Neuronal stem cell (in vitro differentiated cells): ENCODE results near the gene MAML1.
"Not testable (repeated sequence)": the region's sequence is repeated elsewhere in the genome, so short reads cannot be mapped to it uniquely, and the experiment has no call there.

Experiments
- DNase-seq: peaks from one replicate; pipeline ENCODE4 v3.0.0-alpha.2; 2013; ENCODE audit warnings: low spot score
- H2AFZ ChIP-seq: one replicate; pipeline ENCODE4 v1.6.1; 2013; ENCODE audit warnings: mild to moderate bottlenecking, low read length, inconsistent platforms
- H2AK5ac ChIP-seq: 2 replicates; pipeline ENCODE4 v1.6.1; 2013; ENCODE audit warnings: low read depth, mild to moderate bottlenecking, inconsistent platforms, low read length, moderate library complexity, mixed read lengths
- H2BK120ac ChIP-seq: 2 replicates; pipeline ENCODE4 v1.6.1; 2013; ENCODE audit warnings: low read depth, mild to moderate bottlenecking, inconsistent platforms, low read length, moderate library complexity, mixed read lengths
- H2BK12ac ChIP-seq: one replicate; pipeline ENCODE4 v1.6.1; 2013; ENCODE audit warnings: low read length, inconsistent platforms
- H2BK15ac ChIP-seq: 2 replicates; pipeline ENCODE4 v1.6.1; 2013; ENCODE audit warnings: mild to moderate bottlenecking, low read length, inconsistent platforms, mixed read lengths
- H2BK5ac ChIP-seq: one replicate; pipeline ENCODE4 v1.6.1; 2013; ENCODE audit warnings: inconsistent platforms, mild to moderate bottlenecking, low read length, moderate library complexity
- H3K14ac ChIP-seq: one replicate; pipeline ENCODE4 v1.6.1; 2013; ENCODE audit warnings: low read length, inconsistent platforms
- H3K18ac ChIP-seq: 2 replicates; pipeline ENCODE4 v1.6.1; 2013; ENCODE audit warnings: low read length, inconsistent platforms
- H3K23ac ChIP-seq: 2 replicates; pipeline ENCODE4 v1.6.1; 2013; ENCODE audit warnings: low read depth, mild to moderate bottlenecking, mixed read lengths, low read length, inconsistent platforms; ENCODE audit not compliant: poor library complexity
- H3K27ac ChIP-seq: replicated peaks from 3 replicates; pipeline ENCODE4 v1.5.1; 2013; ENCODE audit warnings: low read length, inconsistent platforms
- H3K27me3 ChIP-seq, 3 experiments: 2 replicates each; pipeline ENCODE4 v1.6.1; 2013; ENCODE audit warnings: low read length in 3 of 3, mild to moderate bottlenecking in 2 of 3, inconsistent platforms in 1 of 3, low read depth in 1 of 3, mixed read lengths in 1 of 3, moderate library complexity in 1 of 3; ENCODE audit not compliant: control insufficient read depth in 3 of 3, insufficient read depth in 3 of 3
- H3K36me3 ChIP-seq, 2 donors: replicated peaks in 1 of 2; 2 replicates each; pipeline ENCODE4 v1.6.1; 2013; ENCODE audit warnings: low read length in 2 of 2; ENCODE audit not compliant: control insufficient read depth in 2 of 2, insufficient read depth in 2 of 2
- H3K4ac ChIP-seq: 2 replicates; pipeline ENCODE4 v1.6.1; 2013; ENCODE audit warnings: inconsistent platforms, mild to moderate bottlenecking, low read length, moderate library complexity
- H3K4me1 ChIP-seq, 2 donors: 1 replicate in 1 of 2; 2 replicates in 1 of 2; pipeline ENCODE4 v1.6.1; 2013; ENCODE audit warnings: low read length in 2 of 2, low read depth in 1 of 2; ENCODE audit not compliant: control insufficient read depth in 2 of 2, insufficient read depth in 1 of 2
- H3K4me2 ChIP-seq: one replicate; pipeline ENCODE4 v1.6.1; 2013; ENCODE audit warnings: mild to moderate bottlenecking, low read length, inconsistent platforms; ENCODE audit not compliant: insufficient read depth, poor library complexity, severe bottlenecking
- H3K4me3 ChIP-seq, 2 donors: 2 replicates each; pipeline ENCODE4 v1.5.1; 2013; ENCODE audit warnings: low read length in 2 of 2, mild to moderate bottlenecking in 2 of 2, inconsistent platforms in 1 of 2, moderate library complexity in 1 of 2
- H3K79me1 ChIP-seq: one replicate; pipeline ENCODE4 v1.6.1; 2013; ENCODE audit warnings: low read depth, mild to moderate bottlenecking, inconsistent platforms, low read length, moderate library complexity
- H3K9ac ChIP-seq: one replicate; pipeline ENCODE4 v1.6.1; 2013; ENCODE audit warnings: mild to moderate bottlenecking, low read depth, low read length, inconsistent platforms; ENCODE audit not compliant: poor library complexity
- H3K9me3 ChIP-seq, 2 donors: replicated peaks in 1 of 2; 2 replicates each; pipeline versions ENCODE3 to v1.6.1; 2013; ENCODE audit warnings: low read length in 2 of 2, mild to moderate bottlenecking in 2 of 2, inconsistent platforms in 1 of 2, low read depth in 1 of 2, mixed read lengths in 1 of 2, moderate library complexity in 1 of 2; ENCODE audit not compliant: control insufficient read depth in 2 of 2, insufficient read depth in 1 of 2
- H4K8ac ChIP-seq: one replicate; pipeline ENCODE4 v1.6.1; 2013; ENCODE audit warnings: low read depth, mild to moderate bottlenecking, inconsistent platforms, low read length, moderate library complexity
- H4K91ac ChIP-seq: one replicate; pipeline ENCODE4 v1.6.1; 2013; ENCODE audit warnings: low read length, low read depth, mild to moderate bottlenecking, inconsistent platforms; ENCODE audit not compliant: poor library complexity
- WGBS, 2 donors: extraction: QIAGEN DNeasy Blood & Tissue Kit; methylation state at CpG; one replicate each; pipeline ENCODE4 v1.1.7; 2013; ENCODE audit warnings: missing lambda C conversion rate in 2 of 2, mixed read lengths in 1 of 2; ENCODE audit not compliant: insufficient read length in 2 of 2, insufficient replicate concordance in 1 of 2; ENCODE audit errors: extremely low coverage in 2 of 2; 5-methylcytosine and 5-hydroxymethylcytosine counted together

Gene MAML1

GRCh38 chr5:179788193-179788854, 55.7 kb downstream of the MAML1 start:
- Histone ChIP-seq H2BK12ac (no peak overlapping the region), H2BK5ac (no peak overlapping the region), H3K4ac (no peak overlapping the region), H3K9ac (no peak overlapping the region), H2BK15ac (no peak overlapping the region), H2AK5ac (peak overlapping the region; percentile 11), H3K9me3 (peaks cover 0 to 3% of the 10 kb centered on the region in 2 donors), H3K27ac (no peak overlapping the region), H3K18ac (no peak overlapping the region), H4K91ac (no peak overlapping the region), H3K23ac (no peak overlapping the region), H2BK120ac (no peak overlapping the region), H3K79me1 (peaks cover 2% of the 10 kb centered on the region), H3K14ac (no peak overlapping the region), H3K4me3 (no peak overlapping the region), H4K8ac (no peak overlapping the region), H3K36me3 (no peaks in the 10 kb centered on the region), H3K4me2 (no peak overlapping the region), H3K4me1 (no peaks in the 10 kb centered on the region), H3K27me3 (no peaks in the 10 kb centered on the region), H2AFZ (no peak overlapping the region)
- no peak for DNase-seq
- WGBS, 2 donors, result no CpG with 5 or more reads among the region's 7 CpGs

DNA sequence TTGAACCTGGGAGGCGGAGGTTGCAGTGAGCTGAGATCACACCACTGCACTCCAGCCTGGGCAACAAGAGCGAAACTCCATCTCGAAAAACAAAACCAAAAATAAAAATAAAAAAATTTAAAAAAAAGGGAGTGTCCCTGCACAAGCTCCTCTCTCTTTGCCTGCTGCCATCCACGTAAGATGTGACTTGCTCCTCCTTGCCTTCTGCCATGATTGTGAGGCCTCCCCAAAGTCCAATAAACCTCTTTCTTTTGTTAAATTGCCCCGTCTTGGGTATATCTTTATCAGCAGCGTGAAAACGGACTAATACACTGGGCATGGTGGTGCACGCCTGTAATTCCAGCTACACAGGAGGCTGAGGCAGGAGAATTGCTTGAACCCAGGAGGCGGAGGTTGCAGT, 56.7 kb downstream of the MAML1 start:
- H4K8ac ChIP-seq, result not testable (repeated sequence)

GRCh38 chr5:179791881-179792611, 59.4 kb downstream of the MAML1 start:
- WGBS, 2 donors, result no CpG with 5 or more reads among the region's 15 CpGs
- Histone ChIP-seq H4K91ac (no peak overlapping the region), H3K4me3 (no peak overlapping the region), H3K18ac (no peak overlapping the region), H3K27ac (no peak overlapping the region), H3K23ac (peak overlapping the region; percentile 55), H2BK5ac (no peak overlapping the region), H3K4ac (no peak overlapping the region), H4K8ac (peak overlapping the region; percentile 3), H2BK12ac (no peak overlapping the region), H2BK15ac (no peak overlapping the region), H2BK120ac (no peak overlapping the region), H2AFZ (no peak overlapping the region), H3K9ac (peak overlapping the region; percentile 21), H3K14ac (peak overlapping the region; percentile 38), H2AK5ac (no peak overlapping the region), H3K36me3 (peaks cover 1 to 5% of the 10 kb centered on the region in 2 donors), H3K4me1 (peaks cover 3 to 5% of the 10 kb centered on the region in 2 donors), H3K79me1 (peaks cover 2% of the 10 kb centered on the region), H3K4me2 (no peak overlapping the region), H3K9me3 (peaks cover 0 to 5% of the 10 kb centered on the region in 2 donors), H3K27me3 (peaks cover 0 to 5% (median 0%) of the 10 kb centered on the region in 3 experiments)
- no peak for DNase-seq

More for the DNA sequence above, 56.7 kb downstream of the MAML1 start:
- not testable (repeated sequence) for H3K4me1 ChIP-seq, H4K91ac ChIP-seq, H3K18ac ChIP-seq, H3K23ac ChIP-seq, H2AK5ac ChIP-seq, H2BK15ac ChIP-seq, H3K27ac ChIP-seq, H3K36me3 ChIP-seq, DNase-seq, H2BK5ac ChIP-seq, H2BK12ac ChIP-seq, H3K4me2 ChIP-seq, H3K14ac ChIP-seq, H3K4me3 ChIP-seq, H3K27me3 ChIP-seq, H3K9ac ChIP-seq, H3K79me1 ChIP-seq, H3K9me3 ChIP-seq, H3K4ac ChIP-seq, H2AFZ ChIP-seq, H2BK120ac ChIP-seq
- no CpG with 5 or more reads among the region's 9 CpGs for WGBS, 2 donors
